OCI-LY7 (cell line): ENCODE data around the gene FBLN2.

Source experiments
- CTCF ChIP-seq: fragments of 200-600 bp; sonication (generic); conservative IDR thresholded peaks from 2 replicates; pipeline ENCODE4 v1.5.1; 2014; ENCODE audit warnings: mild to moderate bottlenecking, antibody characterized with exemption, low read length, moderate library complexity, mixed read lengths
- EZH2phosphoT487 ChIP-seq: fragments of 200-600 bp; sonication (generic); IDR thresholded peaks from 2 replicates; pipeline ENCODE4 v1.6.1; 2018; ENCODE audit warnings: low read depth, borderline replicate concordance, mild to moderate bottlenecking, mixed run types, antibody characterized with exemption, low read length, moderate library complexity, mixed read lengths

DNA sequence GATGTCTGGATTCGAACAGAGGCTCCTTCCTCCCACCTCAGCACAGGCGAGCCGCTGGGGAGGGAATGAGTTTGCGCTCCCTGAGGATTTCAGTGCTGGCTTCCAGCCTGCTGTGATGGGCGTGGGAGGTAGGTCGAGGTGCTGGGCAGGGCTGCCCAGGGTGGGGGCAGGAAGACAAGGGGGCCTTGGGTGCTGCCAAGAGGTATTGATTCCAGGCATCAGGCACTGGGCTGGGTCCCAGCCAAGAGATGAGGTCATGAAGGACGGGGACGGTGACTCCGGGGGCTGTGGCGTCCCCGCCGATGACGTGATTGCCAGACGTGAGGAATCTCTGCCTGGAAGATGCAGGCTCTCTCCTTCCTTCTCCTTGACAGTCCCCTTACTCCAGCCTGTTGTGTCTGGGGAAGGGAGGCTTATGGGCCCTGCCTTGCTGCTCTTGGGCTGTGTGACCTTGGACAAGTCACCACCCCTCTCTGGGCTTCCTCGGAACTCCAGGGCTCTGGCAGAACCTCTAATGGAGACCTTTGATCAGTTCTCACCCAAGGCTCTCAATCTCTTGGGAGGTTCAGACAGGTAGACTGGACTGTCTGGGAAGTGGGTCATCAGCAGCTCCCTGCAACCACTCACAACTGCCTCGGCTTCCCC, 116.8 kb downstream of the FBLN2 start:
- TF ChIP-seq CTCF (no peak), EZH2phosphoT487 (no peak)
